GM20000 (cell line): ENCODE data around the gene CDC42BPA.
"Not testable (repeated sequence)": the region's sequence is repeated elsewhere in the genome, so short reads cannot be mapped to it uniquely, and the experiment has no call there.

Experiments used
- DNase-seq: peaks from one replicate; pipeline ENCODE4 v3.0.0; 2012; ENCODE audit warnings: low spot score
- CTCF ChIP-seq: IDR thresholded peaks from 2 replicates; pipeline ENCODE4 v1.5.1; 2012; ENCODE audit warnings: mild to moderate bottlenecking, control low read depth; ENCODE audit errors: extremely low read depth, missing control alignments

The CDC42BPA gene

GRCh38 chr1:227349967-227350366, 31.7 kb upstream of the CDC42BPA start:
- no peak for DNase-seq
- TF ChIP-seq CTCF, result no peak

- TF ChIP-seq CTCF, result no peak
- no peak for DNase-seq
Observed at GRCh38 chr1:227343727-227344551, 25.6 kb upstream of the CDC42BPA start.

GRCh38 chr1:227343206-227343605, 24.9 kb upstream of the CDC42BPA start:
- DNase-seq, result no peak
- no peak for TF ChIP-seq CTCF

GRCh38 chr1:227342075-227342829, 24.0 kb upstream of the CDC42BPA start:
- DNase-seq, result no peak
- no peak for TF ChIP-seq CTCF

- DNase-seq, result not testable (repeated sequence)
Observed at GRCh38 chr1:227336136-227336535, 17.8 kb upstream of the CDC42BPA start.

GRCh38 chr1:227335242-227336020, 17.1 kb upstream of the CDC42BPA start:
- no peak for DNase-seq

GRCh38 chr1:227333423-227333822, 15.1 kb upstream of the CDC42BPA start:
- DNase-seq, result no peak

More at GRCh38 chr1:227335242-227336020, 17.1 kb upstream of the CDC42BPA start:
- TF ChIP-seq CTCF, result no peak

More at GRCh38 chr1:227333423-227333822, 15.1 kb upstream of the CDC42BPA start:
- TF ChIP-seq CTCF, result no peak
